GM19043 (cell line): Measurements from ENCODE around the gene PDE4B.
"Not testable (repeated sequence)": the region's sequence is repeated elsewhere in the genome, so short reads cannot be mapped to it uniquely, and the experiment has no call there.

ENCODE experiments used
- ATAC-seq: cut with Tn5 transposase; IDR thresholded peaks from one replicate; pipeline ENCODE4 v1.9.1; 2021; ENCODE audit warnings: low read depth; ENCODE audit not compliant: unreplicated experiment

PDE4B gene

GRCh38 chr1:65985393-65986066 lies 192.8 kb downstream of the PDE4B start:
- ATAC-seq: no peak

- no peak for ATAC-seq
Measured at GRCh38 chr1:65986146-65986545, 193.5 kb downstream of the PDE4B start.

GRCh38 chr1:65990161-65990560 lies 197.5 kb downstream of the PDE4B start:
- no peak for ATAC-seq

GRCh38 chr1:65991694-65992093 lies 199.0 kb downstream of the PDE4B start:
- ATAC-seq: no peak

- ATAC-seq: no peak
Measured at GRCh38 chr1:65992165-65992821, 199.6 kb downstream of the PDE4B start.

- ATAC-seq: no peak
Measured at GRCh38 chr1:65992831-65993271, 200.2 kb downstream of the PDE4B start.

- no peak for ATAC-seq
Measured at GRCh38 chr1:65994223-65994622, 201.5 kb downstream of the PDE4B start.

GRCh38 chr1:65995336-65995735 lies 202.6 kb downstream of the PDE4B start:
- no peak for ATAC-seq

GRCh38 chr1:65995928-65996327 lies 203.2 kb downstream of the PDE4B start:
- no peak for ATAC-seq

GRCh38 chr1:65997693-65998092 lies 205.0 kb downstream of the PDE4B start:
- ATAC-seq: no peak

GRCh38 chr1:65998763-65999583 lies 206.3 kb downstream of the PDE4B start:
- no peak for ATAC-seq

GRCh38 chr1:66000033-66000637 lies 207.4 kb downstream of the PDE4B start:
- no peak for ATAC-seq

- ATAC-seq: no peak
Measured at GRCh38 chr1:66003690-66004089, 211.0 kb downstream of the PDE4B start.

GRCh38 chr1:66006534-66006933 lies 213.8 kb downstream of the PDE4B start:
- not testable (repeated sequence) for ATAC-seq

- ATAC-seq: no peak
Measured at GRCh38 chr1:66012106-66012784, 219.6 kb downstream of the PDE4B start.

GRCh38 chr1:66013371-66013770 lies 220.7 kb downstream of the PDE4B start:
- ATAC-seq: no peak

GRCh38 chr1:66022904-66023620 lies 230.4 kb downstream of the PDE4B start:
- ATAC-seq: no peak

GRCh38 chr1:66025188-66025587 lies 232.5 kb downstream of the PDE4B start:
- ATAC-seq: no peak

GRCh38 chr1:66028035-66028434 lies 235.3 kb downstream of the PDE4B start:
- ATAC-seq: no peak

- no peak for ATAC-seq
Measured at GRCh38 chr1:66033781-66034180, 241.1 kb downstream of the PDE4B start.
